ENCODE measurements around the gene RBM27.
"Not testable (repeated sequence)": the region's sequence is repeated elsewhere in the genome, so short reads cannot be mapped to it uniquely, and the experiment has no call there.

RBM27 gene

GRCh38 chr5:146193285-146193684 is 10.1 kb upstream of the RBM27 start:
- H3K9me3 Mint-ChIP-seq, result no peaks in the 10 kb centered on the region
- H3K27ac Mint-ChIP-seq, result no peak overlapping the region
- intact Hi-C loops (cut with micrococcal nuclease), result no loop called here
- H3K4me3 Mint-ChIP-seq, result no peak overlapping the region
- peaks cover 6% of the 10 kb centered on the region for H3K4me1 Mint-ChIP-seq (ENCODE audit: low read depth)
- no peaks in the 10 kb centered on the region for H3K36me3 Mint-ChIP-seq (ENCODE audit: low read depth)
- peaks cover 2% of the 10 kb centered on the region for H3K27me3 Mint-ChIP-seq

- H3K27me3 Mint-ChIP-seq; H3K4me1 Mint-ChIP-seq (ENCODE audit: low read depth); H3K27ac Mint-ChIP-seq; H3K9me3 Mint-ChIP-seq; H3K4me3 Mint-ChIP-seq; intact Hi-C loops (cut with micrococcal nuclease); H3K36me3 Mint-ChIP-seq (ENCODE audit: low read depth): not testable (repeated sequence)
Observed at GRCh38 chr5:146194997-146195396, 8.4 kb upstream of the RBM27 start.

- intact Hi-C loops (cut with micrococcal nuclease), result no loop called here
- Mint-ChIP-seq H3K4me1 (ENCODE audit: low read depth) (peaks cover 6% of the 10 kb centered on the region), H3K9me3 (no peaks in the 10 kb centered on the region), H3K36me3 (ENCODE audit: low read depth) (no peaks in the 10 kb centered on the region), H3K27me3 (no peaks in the 10 kb centered on the region), H3K27ac (no peak overlapping the region), H3K4me3 (no peak overlapping the region)
Observed at GRCh38 chr5:146196459-146197048, 6.9 kb upstream of the RBM27 start.

DNA sequence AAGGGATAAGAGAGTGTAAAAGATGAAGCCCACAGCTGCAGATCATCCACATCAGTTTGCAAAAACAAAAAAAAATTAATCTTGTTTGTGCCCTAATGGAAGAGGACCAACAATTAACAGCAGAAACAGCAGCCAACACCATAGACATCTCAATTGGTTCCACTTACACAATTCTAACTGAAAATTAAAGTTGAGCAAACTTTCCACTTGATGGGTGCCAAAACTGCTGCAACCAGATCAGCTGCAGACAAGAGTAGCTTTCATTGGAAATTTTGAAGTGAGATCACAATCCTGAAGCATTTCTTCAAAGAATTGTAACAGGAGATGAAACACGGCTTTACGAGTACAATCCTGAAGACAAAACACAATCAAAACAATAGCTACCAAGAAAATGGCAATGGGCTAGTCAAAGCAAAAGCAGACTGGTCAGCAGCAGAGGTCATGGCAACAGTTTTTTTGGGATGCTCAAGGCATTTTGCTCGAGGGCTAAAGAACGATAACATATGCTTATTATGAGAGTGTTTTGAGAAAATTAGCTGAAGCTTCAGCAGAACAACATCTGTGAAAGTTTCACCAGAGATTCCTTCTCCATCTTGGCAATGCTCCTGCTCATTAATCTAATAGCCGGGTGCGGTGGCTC is 4.1 kb upstream of the RBM27 start:
- H3K9me3 Mint-ChIP-seq, result no peaks in the 10 kb centered on the region
- no peaks in the 10 kb centered on the region for H3K36me3 Mint-ChIP-seq (ENCODE audit: low read depth)
- intact Hi-C loops (cut with micrococcal nuclease), result no loop called here
- no peaks in the 10 kb centered on the region for H3K27me3 Mint-ChIP-seq
- H3K4me3 Mint-ChIP-seq, result no peak overlapping the region
- H3K4me1 Mint-ChIP-seq (ENCODE audit: low read depth), result peaks cover 6% of the 10 kb centered on the region
- H3K27ac Mint-ChIP-seq, result no peak overlapping the region

- H3K4me1 Mint-ChIP-seq (ENCODE audit: low read depth); H3K9me3 Mint-ChIP-seq; H3K36me3 Mint-ChIP-seq (ENCODE audit: low read depth); H3K27ac Mint-ChIP-seq; H3K4me3 Mint-ChIP-seq; H3K27me3 Mint-ChIP-seq: not testable (repeated sequence)
- intact Hi-C loops (cut with micrococcal nuclease), result loop anchor here (10.0 kb wide), 1 partner anchor 517 kb away; no protein-coding TSS in a partner anchor
Observed at GRCh38 chr5:146201795-146202194, 1.6 kb upstream of the RBM27 start.

DNA sequence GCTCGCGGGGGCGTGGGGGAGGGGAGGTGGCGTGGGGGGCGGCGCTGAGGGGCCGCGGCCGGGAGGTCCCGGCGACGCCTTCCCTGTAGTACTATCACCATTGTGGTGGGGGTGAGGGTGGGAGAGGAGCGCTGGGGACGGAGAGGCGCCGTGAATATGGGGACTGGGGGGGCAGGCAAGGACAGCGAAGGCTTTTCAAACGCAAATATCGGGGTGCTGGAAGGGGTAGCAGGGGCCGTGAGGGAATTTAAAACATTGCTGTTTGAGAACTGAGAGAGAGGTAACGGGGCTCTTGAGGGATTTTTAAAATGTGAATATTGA is 427 bp downstream of the RBM27 start:
- no peak overlapping the region for H3K27ac Mint-ChIP-seq
- intact Hi-C loops (cut with micrococcal nuclease), result loop anchor here (1.0 to 10.0 kb wide), 3 partner anchors 22 to 519 kb away; partner anchors contain the start of gene LARS1
- no peaks in the 10 kb centered on the region for H3K27me3 Mint-ChIP-seq
- no peaks in the 10 kb centered on the region for H3K4me1 Mint-ChIP-seq (ENCODE audit: low read depth)
- no peaks in the 10 kb centered on the region for H3K9me3 Mint-ChIP-seq
- no peaks in the 10 kb centered on the region for H3K36me3 Mint-ChIP-seq (ENCODE audit: low read depth)
- H3K4me3 Mint-ChIP-seq, result no peak overlapping the region

- H3K4me3 Mint-ChIP-seq, result no peak overlapping the region
Observed at GRCh38 chr5:146205499-146206202, 2.2 kb downstream of the RBM27 start.

DNA sequence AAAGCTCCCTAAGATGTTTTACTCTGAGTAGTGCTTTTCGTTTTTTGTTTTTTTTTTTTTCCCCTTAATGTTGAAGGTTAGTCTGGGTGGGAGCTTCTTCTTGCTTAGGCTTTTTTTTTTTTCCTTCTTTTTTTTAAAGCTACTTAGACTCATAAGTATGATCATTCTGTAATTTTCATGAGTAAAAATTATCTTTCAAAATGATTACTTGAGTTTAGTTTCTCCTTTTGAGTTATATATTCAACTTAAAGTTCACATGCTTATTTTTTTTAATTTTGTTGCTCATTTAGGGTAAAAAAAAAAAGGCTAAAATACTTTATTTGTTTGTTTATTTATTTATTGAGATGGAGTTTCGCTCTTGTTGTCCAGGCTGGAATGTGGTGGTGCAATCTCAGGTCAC is 2.9 kb downstream of the RBM27 start:
- no peaks in the 10 kb centered on the region for H3K27me3 Mint-ChIP-seq

More at GRCh38 chr5:146205499-146206202, 2.2 kb downstream of the RBM27 start:
- Mint-ChIP-seq H3K4me1 (ENCODE audit: low read depth) (no peaks in the 10 kb centered on the region), H3K36me3 (ENCODE audit: low read depth) (no peaks in the 10 kb centered on the region), H3K27ac (no peak overlapping the region), H3K9me3 (no peaks in the 10 kb centered on the region), H3K27me3 (no peaks in the 10 kb centered on the region)
- intact Hi-C loops (cut with micrococcal nuclease), result loop anchor here (10.0 kb wide), 1 partner anchor 521 kb away; no protein-coding TSS in a partner anchor

DNA sequence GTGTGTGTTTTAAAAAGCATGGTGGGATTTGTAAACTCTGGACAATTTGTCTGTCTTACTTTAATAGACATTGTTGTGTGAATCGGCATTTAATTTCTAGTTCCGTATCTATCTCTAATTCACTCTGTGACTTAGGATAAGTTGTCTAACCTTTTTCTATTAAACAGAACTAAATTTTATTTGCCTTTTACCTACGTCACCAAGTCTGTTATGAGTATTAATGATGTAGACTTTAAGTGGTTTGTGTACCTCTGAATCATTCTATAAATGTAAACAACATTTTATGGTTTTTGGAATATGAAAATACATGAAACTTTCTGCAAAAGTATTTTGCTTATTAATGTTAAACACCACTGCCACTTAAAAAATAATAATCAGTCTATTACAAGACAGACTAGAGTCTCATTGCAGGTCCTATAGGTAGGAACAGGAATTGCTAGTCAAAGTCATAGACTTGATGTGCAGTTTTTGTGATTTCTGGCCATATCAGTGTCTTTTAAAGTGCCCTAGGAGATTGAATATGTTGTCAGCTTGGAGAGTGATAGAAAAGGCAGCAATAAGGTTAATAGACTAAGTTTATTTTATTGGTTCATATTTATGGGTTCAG is 5.6 kb downstream of the RBM27 start:
- H3K9me3 Mint-ChIP-seq, result no peaks in the 10 kb centered on the region
- no peak overlapping the region for H3K4me3 Mint-ChIP-seq
- no peaks in the 10 kb centered on the region for H3K36me3 Mint-ChIP-seq (ENCODE audit: low read depth)
- intact Hi-C loops (cut with micrococcal nuclease), result loop anchor here (10.0 kb wide), 1 partner anchor 524 kb away; no protein-coding TSS in a partner anchor
- H3K4me1 Mint-ChIP-seq (ENCODE audit: low read depth), result peaks cover 8% of the 10 kb centered on the region
- H3K27me3 Mint-ChIP-seq, result no peaks in the 10 kb centered on the region
- no peak overlapping the region for H3K27ac Mint-ChIP-seq

More for the DNA sequence above, 2.9 kb downstream of the RBM27 start:
- H3K4me3 Mint-ChIP-seq, result no peak overlapping the region
- H3K9me3 Mint-ChIP-seq, result no peaks in the 10 kb centered on the region
- H3K4me1 Mint-ChIP-seq (ENCODE audit: low read depth), result no peaks in the 10 kb centered on the region
- no peaks in the 10 kb centered on the region for H3K36me3 Mint-ChIP-seq (ENCODE audit: low read depth)
- H3K27ac Mint-ChIP-seq, result no peak overlapping the region
- intact Hi-C loops (cut with micrococcal nuclease), result loop anchor here (10.0 kb wide), 1 partner anchor 521 kb away; no protein-coding TSS in a partner anchor

DNA sequence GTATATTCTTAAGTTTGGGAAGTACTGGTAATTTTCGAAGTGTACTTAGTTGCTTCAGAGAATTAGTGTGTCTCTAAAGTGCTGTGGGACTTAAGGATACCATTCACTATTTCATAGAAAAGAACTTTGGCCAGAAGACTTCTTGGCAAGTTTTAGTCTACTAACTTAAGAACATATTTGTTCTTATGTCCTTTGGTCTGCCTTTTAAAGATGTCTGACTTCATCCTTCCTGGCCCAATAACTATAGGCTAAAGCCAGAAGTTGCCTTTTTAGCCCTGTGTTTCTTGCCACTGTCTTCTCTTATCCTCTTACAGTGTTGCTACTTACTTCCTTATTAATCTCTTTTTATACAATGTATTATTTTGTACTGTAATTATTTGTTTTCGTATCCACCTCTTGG is 6.3 kb downstream of the RBM27 start:
- H3K9me3 Mint-ChIP-seq, result no peaks in the 10 kb centered on the region
- H3K36me3 Mint-ChIP-seq (ENCODE audit: low read depth), result no peaks in the 10 kb centered on the region
- H3K27me3 Mint-ChIP-seq, result no peaks in the 10 kb centered on the region
- intact Hi-C loops (cut with micrococcal nuclease), result loop anchor here (10.0 kb wide), 1 partner anchor 525 kb away; no protein-coding TSS in a partner anchor
- H3K4me3 Mint-ChIP-seq, result no peak overlapping the region
- H3K4me1 Mint-ChIP-seq (ENCODE audit: low read depth), result peaks cover 14% of the 10 kb centered on the region
- H3K27ac Mint-ChIP-seq, result no peak overlapping the region

- H3K4me1 Mint-ChIP-seq (ENCODE audit: low read depth), result peaks cover 14% of the 10 kb centered on the region
- intact Hi-C loops (cut with micrococcal nuclease); H3K27me3 Mint-ChIP-seq; H3K4me3 Mint-ChIP-seq; H3K9me3 Mint-ChIP-seq; H3K36me3 Mint-ChIP-seq (ENCODE audit: low read depth); H3K27ac Mint-ChIP-seq: not testable (repeated sequence)
Observed at GRCh38 chr5:146210810-146211209, 7.4 kb downstream of the RBM27 start.

- no peaks in the 10 kb centered on the region for H3K9me3 Mint-ChIP-seq
- H3K27me3 Mint-ChIP-seq, result no peaks in the 10 kb centered on the region
- H3K4me1 Mint-ChIP-seq (ENCODE audit: low read depth), result peaks cover 24% of the 10 kb centered on the region
- intact Hi-C loops (cut with micrococcal nuclease), result no loop called here
- H3K27ac Mint-ChIP-seq, result no peak overlapping the region
- H3K4me3 Mint-ChIP-seq, result no peak overlapping the region
- H3K36me3 Mint-ChIP-seq (ENCODE audit: low read depth), result no peaks in the 10 kb centered on the region
Observed at GRCh38 chr5:146213210-146213826, 9.9 kb downstream of the RBM27 start.

GRCh38 chr5:146214881-146215280 is 11.5 kb downstream of the RBM27 start:
- H3K27ac Mint-ChIP-seq; H3K36me3 Mint-ChIP-seq (ENCODE audit: low read depth); H3K27me3 Mint-ChIP-seq; H3K9me3 Mint-ChIP-seq; H3K4me3 Mint-ChIP-seq: not testable (repeated sequence)
- intact Hi-C loops (cut with micrococcal nuclease), result loop anchor here (5.0 kb wide), 1 partner anchor 38 kb away; no protein-coding TSS in a partner anchor
- H3K4me1 Mint-ChIP-seq (ENCODE audit: low read depth), result peaks cover 24% of the 10 kb centered on the region

DNA sequence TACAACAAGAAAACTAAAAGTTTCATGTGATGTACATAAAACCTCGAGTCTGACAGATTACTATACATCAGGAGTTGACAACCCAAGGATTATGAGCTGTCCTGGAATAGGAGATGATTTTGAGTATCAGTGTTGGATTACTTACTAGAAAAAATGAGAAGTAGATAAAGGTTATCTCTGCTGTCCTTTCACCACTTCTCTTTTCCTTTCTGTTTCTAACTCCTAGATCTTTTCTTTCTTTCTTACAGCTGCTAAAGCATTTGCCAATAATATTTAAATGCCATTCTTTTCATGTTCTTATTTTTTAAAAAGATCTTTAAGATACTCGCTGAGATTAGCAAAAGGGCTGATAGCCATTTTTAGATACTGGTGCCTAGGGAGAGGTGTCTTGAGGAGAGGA is 14.8 kb downstream of the RBM27 start:
- no peak overlapping the region for H3K27ac Mint-ChIP-seq
- peaks cover 24% of the 10 kb centered on the region for H3K36me3 Mint-ChIP-seq (ENCODE audit: low read depth)
- H3K4me1 Mint-ChIP-seq (ENCODE audit: low read depth), result peaks cover 22% of the 10 kb centered on the region
- no peak overlapping the region for H3K4me3 Mint-ChIP-seq
- intact Hi-C loops (cut with micrococcal nuclease), result loop anchor here (5.0 kb wide), 1 partner anchor 41 kb away; no protein-coding TSS in a partner anchor
- H3K27me3 Mint-ChIP-seq, result no peaks in the 10 kb centered on the region
- H3K9me3 Mint-ChIP-seq, result no peaks in the 10 kb centered on the region

All from dendritic cell treated with granulocyte-macrophage colony-stimulating factor and Interleukin-4, amounts not matched to agents 40 ng/mL and 50 ng/mL, for 4 days (primary cell).